AG04450 (cell line): ENCODE measurements around the gene MAP1S. TPM values are rescaled to one million over a fixed set of nuclear protein-coding genes. Genes with fewer than 3 reads are reported as not detected.

Experiments used
- CTCF ChIA-PET: fragments of 300-600, 350-600 bp; formaldehyde crosslinking; extraction: SDS; loops from one replicate; lab custom pipeline; 2022; ENCODE audit warnings: antibody characterized with exemption, inconsistent platforms; lab: Charles Lee
- POLR2A ChIA-PET: fragments of 350-600 bp; formaldehyde crosslinking; extraction: SDS; loops from one replicate; lab custom pipeline; 2021; ENCODE audit warnings: antibody characterized with exemption, inconsistent platforms; lab: Yijun Ruan, JAX
- DNase-seq: peaks from one replicate; pipeline ENCODE4 v3.0.0-alpha.2; 2011; ENCODE audit warnings: low read depth, low spot score
- H3K27ac ChIP-seq: one replicate; pipeline ENCODE4 v1.5.1; 2012; ENCODE audit warnings: low read depth, low read length, control low read depth
- H3K27me3 ChIP-seq: one replicate; pipeline ENCODE4 v1.6.0; 2012; ENCODE audit warnings: low read length; ENCODE audit not compliant: control insufficient read depth, insufficient read depth
- H3K4me3 ChIP-seq: 2 replicates; pipeline ENCODE4 v1.5.1; 2011; ENCODE audit warnings: mild to moderate bottlenecking, low read depth, low read length, control low read depth
- H3K9me3 ChIP-seq: 2 replicates; pipeline ENCODE4 v1.5.1; 2012; ENCODE audit warnings: low read length; ENCODE audit not compliant: control insufficient read depth, insufficient read depth
- polyA plus RNA-seq: library from polyadenylated mRNA; depleted of rRNA; stranded (reverse); fragments of >200 nt; gene quantifications from 2 replicates; pipeline ENCODE4 v1.2.3, GENCODE V29; 2011
- TF ChIP-seq, protein P1 (sequence below): IDR thresholded peaks from 2 replicates; pipeline ENCODE4 v1.5.1; 2011; ENCODE audit warnings: low read depth, low read length, control low read depth, inconsistent platforms

Gene MAP1S
- polyA plus RNA-seq, 1 experiment: 8.2 TPM

DNA sequence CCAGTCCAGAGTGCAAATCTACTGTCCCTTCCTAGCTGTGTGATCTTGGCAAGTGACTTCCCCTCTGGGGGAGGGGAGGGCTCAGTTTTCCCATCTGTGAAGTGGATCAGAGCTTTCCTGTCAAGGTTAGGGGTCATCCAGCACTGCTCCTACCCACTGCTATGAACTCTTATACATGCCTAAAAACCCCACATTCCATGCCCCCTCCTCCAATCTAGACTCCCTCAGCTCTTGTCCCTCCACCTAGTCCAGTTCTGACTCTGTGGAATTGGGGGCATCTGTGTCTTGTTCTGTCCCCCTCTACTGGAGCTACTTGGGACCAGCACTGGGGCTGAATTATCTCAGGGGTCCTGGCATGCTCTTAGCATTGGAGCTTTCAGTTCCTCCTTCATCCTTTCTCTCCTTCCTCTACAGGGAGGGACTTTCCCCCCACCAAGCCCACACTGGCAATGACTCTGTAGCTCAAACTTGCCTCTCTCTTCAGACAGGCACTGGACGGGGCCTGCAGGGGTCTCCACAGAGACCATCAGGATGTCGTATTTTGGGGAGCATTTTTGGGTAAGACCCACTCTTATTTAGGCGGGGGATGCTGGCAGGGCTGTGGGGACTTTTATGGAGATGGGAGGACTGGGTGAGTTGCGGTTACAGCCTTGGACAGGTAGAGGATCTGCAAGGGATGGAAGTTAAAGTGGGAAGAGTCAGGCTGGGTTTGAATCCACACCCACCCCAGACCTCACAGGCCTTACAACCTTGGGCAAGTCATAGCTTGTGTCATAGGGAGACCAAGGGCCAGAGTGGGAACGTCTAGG, 35.6 kb downstream of the MAP1S start:
- Histone ChIP-seq H3K27ac (no peak overlapping the region), H3K27me3 (peaks cover 3% of the 10 kb centered on the region), H3K9me3 (no peaks in the 10 kb centered on the region), H3K4me3 (no peak overlapping the region)
- POLR2A ChIA-PET: no interaction called here
- TF ChIP-seq, protein P1, sequence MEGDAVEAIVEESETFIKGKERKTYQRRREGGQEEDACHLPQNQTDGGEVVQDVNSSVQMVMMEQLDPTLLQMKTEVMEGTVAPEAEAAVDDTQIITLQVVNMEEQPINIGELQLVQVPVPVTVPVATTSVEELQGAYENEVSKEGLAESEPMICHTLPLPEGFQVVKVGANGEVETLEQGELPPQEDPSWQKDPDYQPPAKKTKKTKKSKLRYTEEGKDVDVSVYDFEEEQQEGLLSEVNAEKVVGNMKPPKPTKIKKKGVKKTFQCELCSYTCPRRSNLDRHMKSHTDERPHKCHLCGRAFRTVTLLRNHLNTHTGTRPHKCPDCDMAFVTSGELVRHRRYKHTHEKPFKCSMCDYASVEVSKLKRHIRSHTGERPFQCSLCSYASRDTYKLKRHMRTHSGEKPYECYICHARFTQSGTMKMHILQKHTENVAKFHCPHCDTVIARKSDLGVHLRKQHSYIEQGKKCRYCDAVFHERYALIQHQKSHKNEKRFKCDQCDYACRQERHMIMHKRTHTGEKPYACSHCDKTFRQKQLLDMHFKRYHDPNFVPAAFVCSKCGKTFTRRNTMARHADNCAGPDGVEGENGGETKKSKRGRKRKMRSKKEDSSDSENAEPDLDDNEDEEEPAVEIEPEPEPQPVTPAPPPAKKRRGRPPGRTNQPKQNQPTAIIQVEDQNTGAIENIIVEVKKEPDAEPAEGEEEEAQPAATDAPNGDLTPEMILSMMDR: no peak
- CTCF ChIA-PET: interaction anchor here (1.7 kb wide), 1 partner anchor 11 kb away, joined by 9 read pairs; no protein-coding TSS in a partner anchor
- DNase-seq: no peak

DNA sequence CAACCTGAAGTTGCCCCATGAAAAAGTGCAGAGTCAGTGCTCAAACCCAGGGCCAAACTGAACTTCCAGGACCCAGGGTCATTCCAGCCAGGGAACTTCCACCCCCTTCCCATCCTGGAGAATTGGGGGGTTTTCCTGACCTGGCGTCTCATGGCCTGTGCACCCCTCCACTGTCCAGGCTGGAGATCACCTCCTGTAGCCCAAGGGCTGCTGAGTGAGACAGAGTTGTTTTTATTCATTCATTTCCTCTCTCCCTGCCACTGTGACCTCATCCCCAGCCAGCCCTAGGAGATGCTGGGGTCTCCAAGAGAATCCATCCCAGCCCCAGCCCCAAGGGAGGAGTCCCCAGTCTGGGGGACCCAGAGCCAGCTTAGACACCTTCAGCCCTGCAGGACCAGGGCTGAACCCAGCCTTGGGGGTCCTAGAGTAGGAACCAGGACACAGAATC, 36.2 kb downstream of the MAP1S start:
- CTCF ChIA-PET: no interaction called here
- POLR2A ChIA-PET: interaction anchor here (0.7 kb wide), 1 partner anchor 196 kb away, joined by 3 read pairs; no protein-coding TSS in a partner anchor
- Histone ChIP-seq H3K9me3 (no peaks in the 10 kb centered on the region), H3K4me3 (no peak overlapping the region), H3K27me3 (peaks cover 3% of the 10 kb centered on the region), H3K27ac (no peak overlapping the region)
- TF ChIP-seq, protein P1: no peak
- DNase-seq: no peak

DNA sequence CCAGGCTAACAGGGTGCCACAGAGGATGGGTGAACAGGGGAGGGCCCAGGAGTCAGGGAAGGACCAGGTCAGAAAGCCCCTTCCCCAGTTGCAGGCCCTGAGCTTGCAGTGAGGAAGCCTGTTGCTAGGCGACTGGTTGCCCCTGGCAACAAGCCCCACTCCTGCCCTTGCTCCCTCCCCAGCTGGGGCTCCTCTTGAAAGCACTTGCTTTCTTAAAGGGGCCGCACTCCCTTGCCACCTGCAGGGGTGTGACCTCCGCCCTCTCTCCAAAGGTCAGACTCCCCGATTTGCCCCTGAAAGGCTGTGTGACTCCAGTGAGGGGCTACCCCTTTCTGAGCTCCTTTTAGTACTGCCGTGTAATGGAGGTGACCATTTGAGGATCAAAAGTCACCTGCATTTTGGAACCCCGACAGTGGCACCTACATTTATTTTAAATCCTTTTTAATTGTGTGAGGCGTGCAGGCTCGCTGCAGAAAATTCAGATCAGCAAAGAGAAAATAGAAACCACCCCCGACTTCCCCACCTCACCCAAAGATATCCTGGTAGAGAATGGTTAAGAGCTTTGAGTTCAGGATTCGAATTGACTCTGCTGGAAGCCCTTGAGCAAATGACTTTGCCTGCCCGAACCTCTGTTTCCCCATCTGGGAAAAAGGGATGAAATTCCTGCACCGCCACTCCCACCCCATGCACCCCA, 36.8 kb downstream of the MAP1S start:
- TF ChIP-seq, protein P1: no peak
- H3K27me3 ChIP-seq: peaks cover 6% of the 10 kb centered on the region
- DNase-seq: no peak
- ChIA-PET CTCF (no interaction called here), POLR2A (interaction anchor here (0.7 kb wide), 1 partner anchor 197 kb away, joined by 3 read pairs; no protein-coding TSS in a partner anchor)
- H3K27ac ChIP-seq: no peak overlapping the region
- H3K9me3 ChIP-seq: no peaks in the 10 kb centered on the region
- no peak overlapping the region for H3K4me3 ChIP-seq

DNA sequence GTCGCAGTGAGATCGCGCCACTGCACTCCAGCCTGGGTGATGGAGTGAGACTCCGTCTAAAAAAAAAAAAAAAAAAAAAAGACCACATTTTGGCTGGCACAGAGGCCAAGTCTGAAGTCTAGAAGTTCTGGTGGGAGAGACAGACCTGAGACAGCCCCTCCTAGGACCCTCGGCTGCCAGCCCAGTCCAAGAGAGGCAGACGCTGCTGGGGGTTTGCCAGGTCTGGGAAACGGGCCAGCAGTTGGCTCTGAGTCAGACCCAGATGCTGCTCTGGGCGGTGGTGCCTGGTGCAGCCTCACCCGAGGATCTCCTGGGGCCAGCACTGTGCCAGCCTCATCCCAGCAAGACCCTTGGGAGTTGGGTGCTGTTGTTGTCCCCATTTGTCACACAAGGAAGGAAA, 37.8 kb downstream of the MAP1S start:
- Histone ChIP-seq H3K9me3 (no peaks in the 10 kb centered on the region), H3K4me3 (no peak overlapping the region), H3K27me3 (peaks cover 6% of the 10 kb centered on the region), H3K27ac (no peak overlapping the region)
- ChIA-PET CTCF (interaction anchor here (2.3 kb wide), 1 partner anchor 10 kb away, joined by 9 read pairs; no protein-coding TSS in a partner anchor), POLR2A (no interaction called here)
- no peak for DNase-seq
- TF ChIP-seq, protein P1: no peak
